Skeletal muscle cell (primary cell): ENCODE data around the gene DCPS.
A peak's percentile ranks its signal among the peaks of the same experiment; 100 is the strongest.

ENCODE experiments used
- DNase-seq: peaks from one replicate; pipeline ENCODE4 v3.0.0-alpha.2; 2010; ENCODE audit warnings: low read depth
- H3K4me3 ChIP-seq: 2 replicates; pipeline ENCODE4 v1.5.1; 2011; ENCODE audit warnings: low read depth, mild to moderate bottlenecking, control low read depth, low read length, moderate library complexity

DCPS gene

DNA sequence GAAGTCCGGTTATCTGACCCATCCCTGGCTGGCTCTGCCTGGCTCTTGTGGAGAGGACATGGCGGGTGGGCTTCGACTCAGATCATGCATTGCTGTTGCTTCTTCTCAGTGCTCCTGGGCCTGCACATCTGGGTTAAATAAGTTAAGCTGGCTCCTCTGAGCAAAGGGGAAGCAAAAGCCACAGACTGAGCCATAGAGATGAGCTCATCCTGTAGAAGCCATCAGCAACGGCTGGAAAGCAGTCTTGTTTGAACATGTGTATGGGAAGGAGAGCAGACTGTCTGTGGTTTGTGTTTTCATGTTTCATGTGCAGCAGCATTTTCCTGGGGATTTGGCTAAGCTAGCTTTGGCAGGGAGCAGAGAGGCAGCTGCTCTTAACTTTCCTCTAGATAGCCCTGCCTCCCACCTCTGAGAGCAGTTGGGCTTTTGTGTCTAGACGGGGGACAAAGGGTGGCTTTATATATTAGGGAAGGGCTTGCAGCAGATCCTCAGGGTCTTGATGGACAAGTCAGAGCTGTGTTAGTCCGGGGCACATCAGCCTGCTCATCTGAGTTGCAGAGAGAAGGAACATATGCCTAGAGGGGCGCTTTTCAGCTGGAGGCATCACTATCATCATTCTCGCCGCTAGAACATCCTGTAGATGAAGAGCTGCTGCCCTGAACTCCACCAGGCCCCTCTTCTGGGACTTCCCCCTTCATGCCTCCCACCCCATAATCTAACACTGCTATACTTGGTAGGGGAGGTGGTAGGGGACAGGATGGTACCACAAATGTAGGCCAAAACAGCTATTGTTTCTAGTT lies 14.9 kb downstream of the DCPS start:
- peak overlapping the region; percentile 24 for H3K4me3 ChIP-seq
- peak; percentile 91 for DNase-seq

DNA sequence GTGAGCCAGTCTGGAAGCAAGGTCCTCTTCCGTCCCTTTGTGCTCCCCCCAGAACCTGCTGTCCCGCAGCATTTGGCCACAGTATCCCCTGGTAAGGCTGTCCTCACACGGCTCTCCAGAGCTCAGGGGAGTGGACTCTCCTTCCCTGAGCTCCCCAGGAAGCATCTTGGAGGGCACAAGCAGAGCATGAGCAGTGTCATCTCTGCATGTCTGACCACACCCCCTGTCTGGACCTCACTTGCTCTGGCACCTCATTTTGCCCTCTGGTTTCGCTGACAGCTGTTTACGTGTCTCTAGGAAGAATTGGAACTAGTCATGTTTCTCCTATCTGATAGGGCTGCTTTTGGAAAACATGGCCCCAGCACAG lies 15.5 kb downstream of the DCPS start:
- no peak overlapping the region for H3K4me3 ChIP-seq
- no peak for DNase-seq

DNA sequence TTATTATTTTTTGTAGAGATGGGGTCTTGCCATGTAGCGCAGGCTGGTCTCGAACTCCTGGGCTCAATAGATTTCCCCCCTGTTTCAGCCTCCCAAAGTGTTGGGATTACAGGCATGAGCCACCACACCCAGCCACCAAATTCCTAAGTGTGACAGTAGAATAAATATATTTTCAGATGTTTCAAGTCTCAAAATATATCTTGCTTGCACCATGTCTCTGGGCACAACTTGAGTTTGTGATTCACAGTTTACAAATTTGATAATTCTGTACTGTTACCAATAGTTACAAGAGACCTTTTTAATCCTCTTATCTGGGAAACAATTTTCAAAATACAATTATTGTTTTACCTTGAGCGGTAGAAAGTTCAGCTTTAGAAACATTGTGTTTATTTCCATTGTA lies 19.1 kb downstream of the DCPS start:
- no peak overlapping the region for H3K4me3 ChIP-seq
- DNase-seq: no peak

DNA sequence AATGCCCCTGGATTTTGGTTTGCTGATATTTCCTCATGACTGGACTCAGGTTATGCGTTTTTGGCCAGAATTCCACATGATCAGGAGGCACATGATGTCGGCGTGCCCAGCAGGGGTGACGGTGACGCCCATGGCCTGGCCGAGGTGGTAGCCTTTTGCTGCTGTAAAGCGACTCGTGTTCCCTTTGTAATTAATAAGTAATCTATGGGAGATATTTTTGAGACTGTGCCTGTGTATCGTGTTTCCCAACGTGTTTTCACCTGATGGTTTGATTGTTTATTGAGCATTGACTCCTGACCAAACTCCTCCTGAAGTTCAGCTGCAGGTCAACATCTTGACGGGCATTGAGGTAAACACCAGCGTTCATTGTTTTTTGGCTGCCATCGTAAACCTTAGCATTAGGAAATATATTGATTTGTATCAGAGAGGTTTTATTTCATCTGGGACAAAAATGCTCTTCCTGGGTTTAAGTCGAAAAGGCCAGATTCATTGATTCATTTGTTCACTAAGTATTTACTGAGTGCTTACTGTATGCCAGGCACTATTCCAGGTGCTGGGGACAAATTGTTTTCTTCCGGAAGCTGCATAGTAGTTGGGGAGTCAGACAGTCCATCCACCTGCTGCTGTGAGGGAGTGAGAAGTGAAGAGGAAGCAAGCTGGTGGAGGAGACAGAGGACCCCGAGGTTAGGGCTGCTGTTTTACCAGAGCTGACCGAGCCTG lies 23.6 kb downstream of the DCPS start:
- no peak for DNase-seq
- no peak overlapping the region for H3K4me3 ChIP-seq

DNA sequence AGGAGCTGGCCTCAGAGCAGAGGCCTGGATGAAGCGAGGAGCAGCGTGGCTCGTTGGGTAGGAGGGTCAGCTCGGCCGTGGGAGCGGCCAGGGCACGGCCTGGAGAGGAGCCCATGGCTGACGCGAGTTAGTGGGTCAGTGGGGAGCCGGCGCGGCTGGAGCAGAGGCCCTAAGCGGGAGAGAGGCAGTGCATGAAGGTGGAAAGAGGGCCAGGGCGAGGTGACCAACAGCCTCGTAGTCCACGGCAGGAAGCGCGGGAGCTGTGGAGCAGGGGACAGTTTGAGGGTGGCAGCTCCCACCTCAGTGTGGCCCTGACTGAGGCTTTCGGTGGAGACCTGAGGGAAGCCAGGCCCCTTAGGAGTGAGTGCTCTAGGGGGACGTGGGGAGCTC lies 24.1 kb downstream of the DCPS start:
- no peak for DNase-seq
- H3K4me3 ChIP-seq: no peak overlapping the region

DNA sequence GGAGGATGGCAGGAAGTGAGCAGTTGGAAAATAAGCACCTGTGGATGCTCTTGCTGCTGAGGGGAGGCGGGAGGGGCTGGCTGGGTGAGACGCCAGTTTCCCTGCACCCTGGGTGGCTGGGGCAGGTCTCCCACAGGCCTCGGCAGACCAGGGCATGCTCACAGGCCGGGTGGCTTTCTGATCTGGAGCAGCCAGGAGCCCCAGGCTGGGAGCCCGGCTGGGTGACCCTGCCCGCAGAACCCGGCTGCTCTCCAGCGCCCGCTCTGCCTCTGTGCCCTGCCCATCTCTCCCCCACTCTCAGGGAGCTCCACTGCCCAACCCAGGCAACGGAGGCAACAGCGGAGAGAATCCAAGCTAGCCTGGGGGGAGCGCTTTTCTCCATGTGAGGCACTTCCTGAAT lies 24.6 kb downstream of the DCPS start:
- DNase-seq: no peak

DNA sequence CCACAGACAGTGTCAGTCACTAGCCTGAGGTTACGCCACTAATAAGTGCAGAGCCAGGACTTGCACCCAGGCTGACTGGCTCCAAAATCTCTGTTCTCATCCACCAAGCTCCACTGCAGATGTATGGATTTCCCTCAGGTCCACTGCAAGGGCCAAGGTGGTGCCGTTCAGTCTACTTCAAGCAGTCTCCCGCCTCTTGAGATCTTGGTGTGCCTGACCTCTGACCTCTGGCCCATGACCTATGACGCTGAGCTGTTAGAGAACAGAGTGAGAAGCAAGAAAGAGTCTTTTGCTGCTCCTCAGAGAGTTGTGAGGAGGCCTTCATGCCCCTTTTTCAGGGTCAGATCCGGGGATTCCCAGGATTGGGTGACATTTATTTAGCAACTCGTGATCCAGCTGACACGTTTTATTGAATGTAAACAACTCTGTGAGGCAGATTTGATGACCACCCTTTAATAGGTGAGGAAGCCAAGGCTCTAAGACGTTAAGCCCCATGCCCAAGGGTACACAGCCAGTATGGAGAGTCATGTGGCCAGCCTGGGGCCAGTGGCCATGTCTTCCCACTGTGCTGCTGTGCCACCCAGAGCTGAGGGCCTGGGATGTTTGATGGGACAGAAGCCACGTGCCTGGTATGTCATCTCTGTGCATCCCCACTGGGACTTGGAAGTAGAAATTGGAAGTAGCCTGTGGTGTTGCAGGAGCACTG lies 25.2 kb downstream of the DCPS start:
- H3K4me3 ChIP-seq: no peak overlapping the region
- DNase-seq: no peak

More for the DNA sequence above, 24.6 kb downstream of the DCPS start:
- H3K4me3 ChIP-seq: no peak overlapping the region

DNA sequence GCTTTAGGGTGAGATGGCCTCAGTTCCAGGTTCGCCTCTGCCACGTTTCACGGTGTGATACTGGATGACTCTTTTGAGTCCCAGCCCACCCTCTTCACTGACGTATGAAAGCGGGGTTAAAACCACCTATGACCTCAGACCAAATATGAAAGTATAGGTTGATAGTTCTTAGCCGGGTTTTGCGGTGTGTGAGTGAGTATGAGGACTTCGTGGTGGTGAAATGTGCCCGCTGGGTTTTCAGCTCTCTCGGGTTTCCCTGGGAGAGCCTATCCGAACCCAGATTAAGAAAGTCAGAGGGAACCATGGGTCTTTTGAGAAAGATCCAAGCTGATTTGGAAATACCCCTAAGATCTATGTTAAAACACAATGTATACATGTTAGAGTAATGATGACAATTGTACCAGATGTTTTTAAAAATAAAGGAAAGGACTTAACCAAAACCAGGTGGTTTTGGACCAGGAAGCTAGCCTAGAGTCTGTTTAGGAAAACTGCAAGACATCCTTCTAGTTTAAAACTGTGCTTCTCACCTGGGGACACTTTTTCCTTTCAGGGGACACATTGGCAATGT lies 25.9 kb downstream of the DCPS start:
- no peak for DNase-seq
- H3K4me3 ChIP-seq: no peak overlapping the region

DNA sequence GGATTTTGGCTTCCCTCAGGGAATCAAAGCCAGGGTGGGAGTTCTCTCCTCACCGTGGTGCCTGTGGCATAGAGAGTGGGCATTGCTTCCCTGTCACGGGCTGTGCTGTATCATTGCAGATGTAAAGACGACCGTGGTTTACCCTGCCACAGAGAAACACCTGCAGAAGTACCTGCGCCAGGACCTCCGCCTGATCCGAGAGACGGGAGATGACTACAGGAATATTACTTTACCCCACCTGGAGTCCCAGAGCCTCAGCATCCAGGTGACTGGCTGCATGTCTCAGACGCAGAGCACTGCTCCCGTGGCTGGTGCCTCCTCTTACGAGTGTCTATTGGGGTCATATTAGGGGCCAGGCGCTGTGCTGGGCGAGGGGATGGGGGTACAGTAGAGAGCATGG lies 27.4 kb downstream of the DCPS start:
- no peak for DNase-seq
- no peak overlapping the region for H3K4me3 ChIP-seq

DNA sequence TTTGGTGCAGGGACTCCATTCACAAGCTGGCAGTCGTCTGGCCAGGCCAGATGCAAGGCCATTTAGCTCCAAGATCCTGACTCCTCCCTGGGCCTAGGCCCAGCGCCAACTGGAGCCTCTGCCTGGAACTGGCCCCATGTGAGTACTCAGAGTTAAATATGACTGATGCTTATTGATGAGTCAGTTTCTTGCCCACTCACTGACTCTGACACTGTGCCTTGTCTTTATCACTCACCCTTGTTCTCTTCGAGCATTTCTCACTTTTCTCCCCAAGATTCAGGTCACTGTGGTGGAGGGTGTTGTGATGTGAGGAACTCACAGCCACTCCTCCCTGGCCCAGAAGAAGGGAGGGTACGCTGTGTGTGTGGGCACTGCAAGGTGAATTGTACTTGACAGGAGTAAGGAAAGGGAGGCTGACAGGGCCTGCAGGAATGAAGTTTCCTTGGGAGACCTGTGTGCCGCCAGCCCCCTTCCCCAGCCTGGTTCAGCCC lies 28.4 kb downstream of the DCPS start:
- H3K4me3 ChIP-seq: no peak overlapping the region
- peak; percentile 78 for DNase-seq

DNA sequence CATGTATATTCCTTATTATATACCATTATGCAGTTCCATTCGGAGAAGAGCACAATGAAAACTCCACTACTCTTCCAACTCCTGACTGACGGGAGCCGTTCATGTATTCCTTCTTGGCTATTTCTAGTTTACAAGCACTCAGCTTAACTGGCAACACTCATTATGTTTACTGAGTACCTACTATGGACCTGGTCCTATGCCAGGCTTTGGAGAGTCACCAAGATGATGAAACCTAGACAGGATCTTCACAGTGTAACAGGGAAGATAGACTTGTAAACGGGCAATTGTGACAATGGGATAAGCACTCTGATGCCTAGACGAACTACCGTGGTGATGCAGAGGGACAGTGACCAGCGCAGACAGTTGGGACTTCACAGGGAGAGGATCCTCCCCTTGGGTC lies 29.3 kb downstream of the DCPS start:
- H3K4me3 ChIP-seq: no peak overlapping the region
- no peak for DNase-seq

DNA sequence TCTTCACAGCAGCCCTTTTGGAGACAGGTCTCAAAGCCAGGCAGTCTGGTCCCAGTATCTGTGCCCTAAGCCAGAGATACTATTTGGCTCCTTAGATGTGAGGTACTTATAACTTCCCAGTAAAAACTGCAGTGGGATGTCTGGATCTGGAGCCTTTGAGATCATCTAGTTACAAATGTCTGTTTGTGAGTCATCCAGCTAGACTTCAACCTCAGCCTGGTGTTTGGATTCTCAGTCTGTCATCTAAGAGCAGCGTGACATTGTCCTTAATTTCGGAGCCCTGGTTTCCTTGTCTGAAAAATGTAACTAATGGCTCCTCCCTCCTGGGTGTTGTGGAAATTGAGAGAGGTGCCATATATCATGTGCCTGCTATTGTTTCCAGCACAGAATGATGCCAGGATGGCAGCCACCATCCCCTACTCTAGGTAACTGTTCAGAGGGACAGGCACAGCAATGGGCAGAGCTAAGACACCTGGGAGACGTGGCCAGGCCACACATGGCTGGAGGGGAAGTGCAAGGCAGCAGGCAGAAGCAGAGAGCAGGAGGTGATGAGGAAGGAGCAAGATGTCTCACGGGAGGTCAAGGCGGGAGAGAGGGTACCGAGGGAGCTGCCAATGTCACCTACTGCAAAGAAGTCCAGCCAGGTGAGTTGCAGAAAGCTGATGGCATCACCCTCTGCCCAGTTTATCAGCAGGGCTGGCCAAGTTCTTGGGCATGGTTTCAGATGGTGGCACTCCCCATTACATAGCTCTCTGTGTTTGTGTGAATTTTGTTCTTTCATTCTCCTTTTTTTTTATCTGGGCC lies 31.0 kb downstream of the DCPS start:
- H3K4me3 ChIP-seq: no peak overlapping the region
- DNase-seq: no peak

DNA sequence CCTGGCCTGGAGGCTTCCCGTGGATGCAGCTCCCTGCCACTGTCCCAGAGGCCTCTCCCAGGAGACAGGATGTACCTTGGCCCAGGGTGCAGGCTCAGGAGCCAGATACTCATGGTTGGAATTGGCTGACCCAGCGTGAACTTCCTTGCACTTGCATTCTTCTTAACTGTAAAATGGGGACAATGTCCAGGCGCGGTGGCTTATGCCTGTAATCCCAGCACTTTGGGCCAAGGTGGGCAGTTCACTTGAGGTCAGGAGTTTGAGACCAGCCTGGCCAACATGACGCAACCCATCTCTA lies 31.6 kb downstream of the DCPS start:
- H3K4me3 ChIP-seq: no peak overlapping the region
- DNase-seq: no peak

DNA sequence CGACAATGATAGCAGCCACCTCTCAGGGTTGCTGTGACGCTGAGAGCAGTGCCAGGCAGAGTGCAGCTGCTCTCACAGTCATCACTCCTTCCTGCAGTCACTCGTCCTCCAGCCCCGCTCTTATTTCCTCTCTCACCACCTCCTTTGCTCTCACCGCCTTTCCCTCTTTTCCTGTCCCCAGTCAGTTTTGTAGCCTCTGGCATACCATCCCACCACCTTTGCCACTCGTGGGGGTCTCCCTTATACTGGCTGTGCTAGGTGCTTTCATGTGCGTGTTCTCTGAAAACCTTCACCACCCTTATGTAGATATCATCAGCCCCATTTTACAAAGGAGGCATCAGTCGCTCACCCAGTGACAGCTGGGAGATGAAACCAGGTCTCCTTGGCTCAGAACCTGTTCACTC lies 32.3 kb downstream of the DCPS start:
- no peak for DNase-seq
- H3K4me3 ChIP-seq: no peak overlapping the region

DNA sequence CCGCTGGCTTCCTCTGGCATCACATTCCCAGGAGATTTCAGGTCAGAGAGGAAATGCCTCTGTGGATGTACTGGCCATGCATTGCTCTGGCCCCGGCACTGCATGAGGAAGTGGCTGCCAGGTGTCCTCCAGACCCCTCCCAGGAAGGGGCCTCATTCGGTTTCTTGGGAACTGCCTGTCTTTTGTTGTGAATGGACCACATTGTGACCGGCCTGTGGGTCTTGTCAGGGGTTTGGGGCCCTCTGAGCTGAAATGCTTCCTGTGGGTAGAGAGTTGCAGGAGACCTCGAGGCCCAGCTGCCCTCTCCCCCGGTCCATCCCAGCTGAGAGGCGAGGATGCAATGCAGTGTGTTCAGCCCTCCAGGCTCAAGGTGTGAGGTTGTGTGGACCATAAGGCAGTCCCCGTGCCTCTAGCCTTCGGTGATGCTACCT lies 32.8 kb downstream of the DCPS start:
- H3K4me3 ChIP-seq: no peak overlapping the region
- no peak for DNase-seq

DNA sequence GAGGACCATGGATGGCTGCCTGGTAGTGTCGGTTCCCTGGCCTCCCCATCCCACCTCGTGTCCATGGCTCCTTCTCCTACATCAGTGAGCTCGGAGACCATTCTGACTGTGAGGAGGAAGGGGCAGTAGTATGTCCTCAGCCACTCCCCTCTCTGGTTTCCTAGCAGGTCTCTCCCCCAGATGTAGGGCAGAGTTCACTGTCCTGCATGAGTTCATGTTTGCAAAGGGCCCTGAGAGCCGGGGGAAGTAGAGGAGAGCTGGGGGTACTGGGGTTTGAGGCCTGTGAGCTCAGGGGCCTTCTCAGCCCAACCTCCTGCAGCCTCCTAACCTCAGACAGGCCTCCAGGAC lies 33.2 kb downstream of the DCPS start:
- DNase-seq: no peak
- H3K4me3 ChIP-seq: no peak overlapping the region

DNA sequence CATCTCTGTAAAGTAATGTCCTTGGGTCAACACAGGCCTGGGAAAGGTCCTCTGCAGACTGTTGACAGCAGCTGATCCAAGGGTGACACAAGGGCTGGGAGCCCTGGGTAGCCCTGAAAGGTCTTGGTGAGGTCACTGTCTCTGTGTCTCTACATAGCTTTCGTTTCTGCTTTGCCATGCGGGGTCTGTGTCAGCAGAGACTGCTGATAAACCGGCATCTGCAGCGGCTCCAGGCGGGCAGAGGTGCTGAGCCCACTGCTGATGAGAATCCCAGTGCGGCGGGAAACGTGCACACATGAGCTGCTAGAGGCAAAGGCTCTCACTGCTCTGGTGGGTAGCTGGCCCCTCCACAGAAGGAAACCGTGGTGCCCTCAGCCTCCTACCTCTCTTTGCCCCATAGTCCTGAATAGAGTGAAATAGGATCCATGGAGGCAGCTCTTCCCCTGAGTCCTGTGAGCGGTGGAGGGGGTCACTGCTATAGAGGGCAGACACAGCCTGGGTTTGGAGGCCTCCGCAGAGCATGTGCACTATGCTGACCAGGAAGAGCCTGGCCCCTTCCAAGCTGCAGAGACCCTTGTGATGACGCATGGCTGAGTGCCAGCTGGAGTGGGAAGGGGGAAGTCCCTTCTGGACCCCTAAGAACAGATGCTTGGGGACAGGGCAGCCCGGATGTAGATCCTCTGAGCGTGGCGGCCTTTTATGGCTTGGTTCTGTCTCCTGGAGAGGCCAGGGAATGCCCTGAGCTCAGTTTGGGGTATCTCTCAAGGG lies 33.8 kb downstream of the DCPS start:
- no peak for DNase-seq
- H3K4me3 ChIP-seq: no peak overlapping the region

DNA sequence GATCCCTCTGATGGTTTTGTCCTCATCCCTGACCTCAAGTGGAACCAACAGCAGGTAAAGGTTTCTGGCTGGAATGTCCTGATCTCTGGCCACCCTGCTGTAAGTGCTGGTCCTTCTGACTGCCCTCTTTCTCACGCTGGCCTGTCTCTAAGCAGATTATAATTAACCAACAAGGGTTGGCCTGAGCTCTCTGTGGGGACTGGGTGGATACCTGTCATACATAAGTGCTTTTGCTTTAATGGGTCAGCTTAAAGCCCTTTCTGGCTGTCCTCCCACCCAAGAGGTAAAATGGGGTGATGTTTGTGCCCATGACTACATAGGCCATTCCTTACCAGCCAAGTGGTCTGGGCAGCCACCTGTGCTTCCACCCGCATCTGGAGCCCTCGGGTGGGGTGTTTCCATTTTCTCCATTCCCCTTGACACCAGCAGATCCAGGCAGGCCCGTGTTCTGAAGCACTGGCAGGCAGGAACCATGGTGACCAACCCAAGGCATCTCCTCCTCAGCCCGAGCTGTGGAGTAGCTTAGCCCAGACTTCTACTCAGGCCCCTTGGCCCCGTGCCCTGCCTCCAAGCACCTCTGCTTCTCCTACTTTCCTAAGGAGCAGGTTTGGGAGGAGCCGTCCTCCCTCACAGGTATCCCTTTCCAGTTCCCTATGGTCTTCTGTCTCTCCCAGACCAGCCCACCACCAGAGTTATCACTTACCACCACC lies 34.6 kb downstream of the DCPS start:
- DNase-seq: no peak
- no peak overlapping the region for H3K4me3 ChIP-seq
